GM18526 (cell line): ENCODE data around the gene PLGRKT.

ENCODE experiments used
- POLR2A ChIP-seq: IDR thresholded peaks from 3 replicates; pipeline ENCODE4 v1.6.1; 2011; ENCODE audit not compliant: insufficient read length; ENCODE audit errors: extremely low read depth

Gene PLGRKT, protein sequence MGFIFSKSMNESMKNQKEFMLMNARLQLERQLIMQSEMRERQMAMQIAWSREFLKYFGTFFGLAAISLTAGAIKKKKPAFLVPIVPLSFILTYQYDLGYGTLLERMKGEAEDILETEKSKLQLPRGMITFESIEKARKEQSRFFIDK

GRCh38 chr9:5437254-5438216 lies at the start of gene PLGRKT:
PLGRKT (minus strand) TSS chr9:5437925; CDS start chr9:5431977, 5,948 bp downstream.
- TF ChIP-seq POLR2A = peak; percentile 95

- TF ChIP-seq POLR2A = no peak
These were observed 49.3 kb upstream of the PLGRKT start for GRCh38 chr9:5486988-5487387.

DNA sequence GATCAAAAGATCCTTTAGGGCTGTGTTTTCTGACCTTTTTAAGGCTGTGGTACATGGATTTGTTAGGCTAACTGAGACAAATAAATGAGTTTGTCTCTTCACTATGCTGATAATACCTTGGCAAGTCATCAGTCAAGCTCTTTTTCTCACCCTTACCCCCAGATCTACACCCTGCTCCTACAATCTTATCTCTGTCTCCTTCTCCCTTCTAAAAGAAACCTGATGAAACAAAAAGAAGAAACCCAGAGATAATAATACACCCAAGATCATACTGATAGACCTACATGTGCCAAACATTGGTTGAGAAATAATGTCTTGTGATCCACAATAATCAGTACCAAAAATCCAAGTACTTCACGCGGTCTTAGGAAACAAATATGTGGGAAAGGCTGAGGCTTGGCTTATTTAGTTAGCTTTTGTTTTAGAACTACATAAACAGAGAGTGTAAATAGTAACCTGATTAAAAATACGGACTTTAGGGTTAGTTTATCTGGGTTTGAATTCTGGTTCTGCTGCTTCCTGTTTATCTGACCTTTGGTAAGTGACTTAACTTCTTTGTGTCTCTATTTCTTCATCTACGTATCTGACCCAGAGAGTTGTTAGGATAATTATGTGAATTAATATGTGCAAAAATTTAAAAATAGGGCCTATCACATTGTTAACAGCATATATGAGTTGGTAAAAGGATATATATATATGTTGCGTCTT lies 47.8 kb upstream of the PLGRKT start:
- TF ChIP-seq POLR2A = no peak

- TF ChIP-seq POLR2A = no peak
These were observed 45.6 kb upstream of the PLGRKT start for GRCh38 chr9:5483306-5483705.

GRCh38 chr9:5482194-5482593 lies 44.5 kb upstream of the PLGRKT start:
- TF ChIP-seq POLR2A = no peak

GRCh38 chr9:5481322-5482040 lies 43.8 kb upstream of the PLGRKT start:
- TF ChIP-seq POLR2A = no peak

- no peak for TF ChIP-seq POLR2A
These were observed 43.2 kb upstream of the PLGRKT start for GRCh38 chr9:5480919-5481318.

DNA sequence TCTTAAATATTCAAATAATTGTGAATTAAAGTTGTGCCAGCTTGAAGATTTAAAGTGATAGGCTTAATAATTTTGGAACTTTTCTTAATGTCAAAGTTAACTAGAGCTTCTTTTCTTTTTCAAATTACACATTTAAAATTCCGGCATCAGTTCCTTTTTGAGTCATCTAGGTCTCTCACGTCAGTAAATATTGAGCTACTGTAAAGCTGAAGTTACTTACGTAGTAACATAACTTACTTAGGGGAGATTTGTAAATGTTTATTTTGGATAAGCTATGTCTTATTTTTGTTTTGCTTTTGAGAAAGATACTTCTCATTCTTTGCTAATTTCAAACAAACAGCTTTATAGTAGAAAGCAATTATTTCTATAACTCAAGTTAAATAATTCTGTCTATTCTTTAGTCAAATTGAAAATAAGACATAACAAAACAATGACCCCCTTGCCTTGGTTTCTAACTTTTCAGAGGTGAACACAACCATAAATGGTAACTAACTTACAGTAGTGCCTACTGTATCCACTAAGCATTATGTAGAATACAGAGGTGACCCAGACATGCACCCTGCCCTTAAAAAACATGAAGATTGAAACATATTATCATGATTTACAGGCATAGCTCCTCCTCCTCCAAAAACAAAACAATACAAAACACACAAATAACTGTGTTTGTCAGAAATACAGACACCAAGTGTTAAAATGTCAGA lies 42.4 kb upstream of the PLGRKT start:
- TF ChIP-seq POLR2A = no peak

DNA sequence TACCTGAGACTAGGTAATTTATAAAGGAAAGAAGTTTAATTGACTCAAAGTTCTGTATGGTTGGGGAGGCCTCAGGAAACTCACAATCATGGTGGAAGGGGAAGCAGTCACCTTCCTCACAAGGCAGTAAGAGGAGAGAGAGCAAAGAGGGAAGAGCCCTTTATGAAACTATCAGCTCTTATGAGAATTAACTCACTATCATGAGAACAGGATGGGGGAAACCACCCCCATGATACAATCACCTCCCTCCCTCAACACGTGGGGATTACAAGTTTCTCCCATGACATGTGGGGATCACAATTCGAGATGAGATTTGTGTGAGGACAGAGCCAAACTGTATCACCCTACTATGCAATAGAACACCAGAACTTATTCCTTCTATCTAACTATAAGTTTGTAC lies 40.5 kb upstream of the PLGRKT start:
- TF ChIP-seq POLR2A = no peak

- no peak for TF ChIP-seq POLR2A
These were observed 33.1 kb upstream of the PLGRKT start for GRCh38 chr9:5470816-5471215.

DNA sequence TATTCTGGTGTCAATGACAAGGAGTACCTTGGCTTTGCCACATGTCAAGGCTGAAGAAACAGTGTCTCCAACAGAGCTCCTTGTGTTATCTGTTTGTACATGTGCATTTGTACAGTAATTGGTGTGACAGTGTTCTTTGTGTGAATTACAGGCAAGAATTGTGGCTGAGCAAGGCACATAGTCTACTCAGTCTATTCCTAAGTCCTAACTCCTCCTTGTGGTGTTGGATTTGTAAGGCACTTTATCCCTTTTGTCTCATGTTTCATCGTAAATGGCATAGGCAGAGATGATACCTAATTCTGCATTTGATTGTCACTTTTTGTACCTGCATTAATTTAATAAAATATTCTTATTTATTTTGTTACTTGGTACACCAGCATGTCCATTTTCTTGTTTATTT lies 32.4 kb upstream of the PLGRKT start:
- no peak for TF ChIP-seq POLR2A

DNA sequence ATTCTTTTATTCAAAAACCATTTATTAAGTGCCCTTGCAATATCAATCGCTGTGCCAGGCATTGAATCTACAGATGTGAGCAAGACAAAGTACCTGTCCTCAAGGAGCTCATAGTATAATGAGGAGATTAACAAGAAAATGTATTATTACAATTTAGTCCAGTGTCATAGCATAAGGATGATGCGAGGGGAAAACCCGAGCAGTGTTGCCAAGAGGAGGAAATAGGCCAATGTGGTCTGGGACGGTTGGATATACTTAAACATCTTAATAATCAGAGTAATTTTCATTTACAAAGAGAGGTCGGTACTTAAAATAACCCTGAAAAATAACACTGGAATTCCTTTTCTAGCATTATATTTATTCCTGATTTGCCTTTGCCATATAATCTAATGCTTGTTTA lies 31.1 kb upstream of the PLGRKT start:
- TF ChIP-seq POLR2A = no peak

DNA sequence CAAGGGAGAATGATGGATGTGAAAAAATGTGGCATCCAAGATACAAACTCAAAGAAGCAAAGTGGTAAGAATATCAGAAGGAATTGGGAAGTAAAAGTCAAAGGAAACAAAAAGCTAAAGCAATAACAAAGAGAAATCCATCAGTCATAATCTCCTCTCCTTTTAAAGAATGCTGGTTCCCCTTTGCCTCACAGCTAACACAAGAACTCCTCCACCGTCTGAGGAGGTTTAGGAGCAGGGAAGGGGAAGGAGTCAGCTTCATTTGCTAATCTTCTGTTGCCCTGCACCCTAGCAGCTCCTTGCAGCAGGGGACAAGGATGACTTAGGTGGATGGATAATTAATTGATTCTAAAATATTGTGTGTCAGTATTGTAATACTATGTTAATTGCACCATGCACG lies 29.0 kb upstream of the PLGRKT start:
- no peak for TF ChIP-seq POLR2A

DNA sequence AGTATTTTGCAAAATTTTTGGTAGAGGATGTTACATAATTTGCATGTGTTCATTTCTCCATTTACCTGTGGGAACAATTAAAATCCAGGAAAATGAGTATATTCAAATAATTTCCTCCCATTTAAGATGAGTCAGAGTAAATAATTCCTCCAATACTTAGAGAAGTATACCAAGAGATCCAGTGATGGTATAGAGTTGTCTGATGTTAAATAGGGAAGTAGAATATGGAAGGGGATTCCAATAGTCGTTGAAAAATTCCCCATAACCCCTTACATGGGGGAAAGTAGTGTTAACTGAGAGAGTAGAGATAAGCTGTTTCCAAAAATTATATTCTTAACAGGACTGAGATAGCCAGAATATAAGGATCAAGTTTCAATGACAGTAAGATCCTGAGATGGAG lies 28.3 kb upstream of the PLGRKT start:
- TF ChIP-seq POLR2A = no peak

GRCh38 chr9:5460157-5460556 lies 22.4 kb upstream of the PLGRKT start:
- no peak for TF ChIP-seq POLR2A
